SW480 (cell line): ENCODE data around the gene PRDM13.
"Not testable (repeated sequence)": the region's sequence is repeated elsewhere in the genome, so short reads cannot be mapped to it uniquely, and the experiment has no call there.

Experiments
- DNase-seq: peaks from one replicate; pipeline ENCODE4 v3.0.0-alpha.2; 2016; ENCODE audit warnings: low spot score

PRDM13 gene

DNA sequence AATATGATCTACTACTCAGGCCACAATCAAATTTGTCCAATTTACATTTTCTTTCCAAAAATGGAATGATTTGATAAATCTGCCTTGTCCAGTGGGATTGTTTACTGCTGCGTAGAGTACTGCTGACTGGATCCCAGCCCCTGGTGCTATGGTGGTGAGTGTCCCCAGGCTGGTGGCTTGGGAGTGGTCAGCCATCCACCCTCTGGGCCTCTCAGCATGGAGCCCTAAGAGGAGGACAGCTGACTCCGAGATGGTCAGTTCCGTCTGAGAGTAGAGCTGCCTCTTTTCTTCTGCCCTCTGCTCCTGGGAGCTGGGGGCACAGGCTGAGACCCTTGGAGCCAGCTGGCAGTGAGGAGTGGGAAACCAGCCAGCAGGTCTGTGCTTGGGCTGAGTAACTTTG is 22.7 kb downstream of the PRDM13 start:
- no peak for DNase-seq

DNA sequence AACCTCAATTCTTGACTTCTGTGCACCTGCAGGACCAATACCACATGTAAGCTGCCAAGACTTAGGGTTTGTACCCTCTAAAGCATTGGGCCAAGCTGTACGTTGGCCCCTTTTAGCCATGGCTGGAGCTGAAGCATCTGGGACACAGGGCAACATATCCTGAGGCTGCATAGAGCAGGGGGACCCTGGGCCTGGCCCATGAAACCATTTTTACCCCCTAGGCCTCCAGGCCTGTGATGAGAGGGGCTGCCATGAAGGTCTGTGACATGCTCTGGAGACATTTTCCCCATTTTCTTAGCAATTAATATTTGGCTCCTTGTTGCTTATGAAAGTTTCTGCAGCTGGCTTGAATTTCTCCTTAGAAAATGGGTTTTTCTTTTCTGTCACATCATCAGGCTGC is 31.0 kb downstream of the PRDM13 start:
- no peak for DNase-seq

DNA sequence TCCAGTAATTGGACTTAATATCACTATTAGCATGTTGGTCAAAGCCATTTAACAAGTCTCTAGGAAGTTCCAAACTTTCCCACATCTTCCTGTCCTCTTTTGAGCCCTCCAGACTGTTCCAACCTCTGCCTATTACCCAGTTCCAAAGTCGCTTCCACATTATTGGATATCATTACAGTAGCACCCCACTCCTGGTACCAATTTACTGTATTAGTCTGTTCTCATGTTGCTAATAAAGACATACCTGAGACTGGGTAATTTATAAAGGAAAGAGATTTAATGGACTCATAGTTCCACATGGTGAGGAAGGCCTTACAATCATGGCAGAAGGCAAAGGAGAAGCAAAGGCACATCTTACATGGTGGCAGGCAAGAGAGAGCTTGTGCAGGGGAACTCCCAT is 31.7 kb downstream of the PRDM13 start:
- not testable (repeated sequence) for DNase-seq

DNA sequence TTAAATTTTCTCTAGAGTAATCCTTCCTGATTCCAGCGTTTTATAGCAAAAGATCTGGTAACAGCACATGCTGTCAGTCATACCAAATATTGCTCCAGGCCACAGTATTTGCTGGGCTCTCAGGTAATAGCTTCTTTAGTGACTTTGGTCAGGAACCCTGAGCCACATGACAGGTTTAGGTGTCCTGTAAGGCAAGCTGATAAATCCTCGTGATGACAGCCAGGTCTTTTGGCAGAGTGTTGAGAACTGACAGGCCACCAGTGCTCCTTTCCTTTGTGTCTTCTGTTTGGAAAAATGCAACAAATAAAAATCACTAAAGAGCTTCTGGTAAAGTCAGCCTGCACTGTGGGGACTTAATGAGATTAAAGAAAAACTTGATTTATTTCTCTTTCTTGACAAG is 34.6 kb downstream of the PRDM13 start:
- no peak for DNase-seq

DNA sequence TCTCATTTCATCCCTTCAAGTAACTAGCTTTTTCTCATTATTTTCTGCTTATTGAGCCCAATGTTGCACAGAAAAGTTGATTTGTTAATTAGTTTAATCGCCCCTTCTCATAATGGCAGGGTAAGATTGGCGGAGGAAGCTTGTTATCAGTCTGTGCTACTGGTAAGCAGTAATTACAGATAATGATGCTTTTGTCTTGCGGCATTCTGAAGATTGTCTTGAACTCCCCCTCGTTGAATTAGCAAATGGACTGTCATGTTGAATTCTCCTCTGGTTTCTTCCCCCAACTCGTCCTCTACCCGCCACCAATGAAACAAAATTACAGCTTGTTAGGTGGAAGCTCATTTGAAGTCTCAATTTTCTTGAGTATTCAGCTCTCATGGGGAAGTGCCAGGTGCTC is 39.4 kb downstream of the PRDM13 start:
- DNase-seq, result no peak

DNA sequence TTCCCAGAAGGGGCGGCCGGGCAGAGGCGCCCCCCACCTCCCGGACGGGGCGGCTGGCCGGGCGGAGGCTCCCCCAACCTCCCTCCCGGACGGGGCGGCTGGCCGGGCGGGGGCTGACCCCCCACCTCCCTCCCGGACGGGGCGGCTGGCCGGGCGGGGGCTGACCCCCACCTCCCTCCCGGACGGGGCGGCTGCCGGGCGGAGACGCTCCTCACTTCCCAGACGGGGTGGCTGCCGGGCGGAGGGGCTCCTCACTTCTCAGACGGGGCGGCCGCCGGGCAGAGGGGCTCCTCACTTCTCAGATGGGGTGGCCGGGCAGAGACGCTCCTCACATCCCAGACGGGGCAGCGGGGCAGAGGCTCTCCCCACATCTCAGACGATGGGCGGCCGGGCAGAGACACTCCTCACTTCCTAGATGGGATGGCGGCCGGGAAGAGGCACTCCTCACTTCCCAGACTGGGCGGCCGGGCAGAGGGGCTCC is 43.5 kb downstream of the PRDM13 start:
- DNase-seq, result not testable (repeated sequence)

DNA sequence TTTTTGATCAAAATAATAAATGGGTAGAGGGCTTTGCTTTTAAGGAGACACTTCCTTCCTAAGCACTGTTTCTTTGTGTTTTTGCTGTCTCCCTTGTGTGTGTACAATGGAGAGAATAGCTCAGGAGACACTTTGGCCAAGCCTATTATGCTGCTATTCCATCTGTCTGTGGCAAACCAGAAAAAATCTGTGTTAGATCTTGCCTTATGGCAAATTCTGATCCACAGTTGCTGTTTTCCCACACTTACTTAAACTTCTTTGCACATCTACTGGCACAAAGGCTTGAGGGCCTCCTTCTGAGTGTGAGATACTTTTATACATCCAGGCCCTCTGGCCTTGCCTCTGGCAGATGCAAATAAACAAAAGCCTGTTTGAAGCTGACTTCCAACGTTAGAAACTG is 53.6 kb downstream of the PRDM13 start:
- no peak for DNase-seq

DNA sequence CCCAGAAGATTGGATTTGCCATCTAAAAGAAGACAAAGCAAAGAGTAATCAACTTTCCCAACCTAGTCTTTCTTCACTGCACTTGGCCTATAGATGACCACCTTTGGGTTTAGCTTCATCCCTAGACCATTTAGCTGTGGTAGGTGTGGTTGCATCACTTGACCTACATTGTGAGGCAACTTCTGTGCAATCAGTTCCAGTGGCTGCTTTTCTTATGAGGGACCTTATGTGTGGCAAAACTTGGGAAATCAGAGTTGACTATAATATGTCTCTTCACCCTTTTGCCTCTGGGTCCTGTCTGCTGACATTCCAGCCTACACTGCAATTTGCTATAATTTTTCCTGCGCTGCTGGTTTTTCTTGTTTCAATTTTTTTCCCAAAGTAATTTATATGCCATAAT is 55.2 kb downstream of the PRDM13 start:
- DNase-seq, result no peak

DNA sequence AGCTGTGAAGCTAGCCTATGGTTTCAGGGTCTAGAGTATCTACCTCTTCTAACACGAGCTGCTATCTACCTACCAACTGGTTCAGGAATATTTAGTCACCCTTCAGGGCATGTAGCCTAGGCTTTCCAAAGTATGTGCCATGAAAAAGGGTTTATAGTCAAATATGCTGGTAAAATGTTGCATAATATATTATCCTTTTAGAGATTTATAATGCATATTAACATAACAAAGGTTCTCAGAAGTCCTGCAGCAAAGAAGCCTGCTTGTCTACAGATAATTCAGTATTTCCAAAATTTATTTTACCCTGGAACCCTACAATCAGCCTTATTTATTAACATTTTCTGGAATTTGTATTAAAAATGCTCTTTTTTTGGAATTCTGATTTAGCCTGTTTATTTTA is 56.0 kb downstream of the PRDM13 start:
- no peak for DNase-seq
